Sigmoid colon (tissue), 4 donors: ENCODE data around the gene SBNO2.

Source experiments
- EP300 ChIP-seq, 4 donors: sonication (generic); formaldehyde crosslinking; IDR thresholded peaks; one replicate each; pipeline ENCODE4 v1.6.1; 2017; ENCODE audit warnings: antibody characterized with exemption in 4 of 4
- POLR2A ChIP-seq, 2 donors: fragments of 450-650 bp; IDR thresholded peaks; one replicate each; pipeline ENCODE4 v1.6.1; 2016; ENCODE audit warnings: antibody characterized with exemption in 2 of 2, mild to moderate bottlenecking in 2 of 2, moderate library complexity in 2 of 2
- POLR2AphosphoS5 ChIP-seq, 4 donors: sonication (generic); formaldehyde crosslinking; IDR thresholded peaks; one replicate each; pipeline ENCODE4 v1.6.1; 2017; ENCODE audit warnings: antibody characterized with exemption in 4 of 4
- TF ChIP-seq, protein P1 (sequence below), 4 experiments: fragments of 450-650 bp in 3 of 4; fragments of 200-600 bp in 1 of 4; IDR thresholded peaks; one replicate each; pipeline ENCODE4 v1.5.1; 2016 to 2019; ENCODE audit warnings: antibody characterized with exemption in 4 of 4, mild to moderate bottlenecking in 3 of 4, moderate library complexity in 2 of 4

- TF ChIP-seq, protein P1, sequence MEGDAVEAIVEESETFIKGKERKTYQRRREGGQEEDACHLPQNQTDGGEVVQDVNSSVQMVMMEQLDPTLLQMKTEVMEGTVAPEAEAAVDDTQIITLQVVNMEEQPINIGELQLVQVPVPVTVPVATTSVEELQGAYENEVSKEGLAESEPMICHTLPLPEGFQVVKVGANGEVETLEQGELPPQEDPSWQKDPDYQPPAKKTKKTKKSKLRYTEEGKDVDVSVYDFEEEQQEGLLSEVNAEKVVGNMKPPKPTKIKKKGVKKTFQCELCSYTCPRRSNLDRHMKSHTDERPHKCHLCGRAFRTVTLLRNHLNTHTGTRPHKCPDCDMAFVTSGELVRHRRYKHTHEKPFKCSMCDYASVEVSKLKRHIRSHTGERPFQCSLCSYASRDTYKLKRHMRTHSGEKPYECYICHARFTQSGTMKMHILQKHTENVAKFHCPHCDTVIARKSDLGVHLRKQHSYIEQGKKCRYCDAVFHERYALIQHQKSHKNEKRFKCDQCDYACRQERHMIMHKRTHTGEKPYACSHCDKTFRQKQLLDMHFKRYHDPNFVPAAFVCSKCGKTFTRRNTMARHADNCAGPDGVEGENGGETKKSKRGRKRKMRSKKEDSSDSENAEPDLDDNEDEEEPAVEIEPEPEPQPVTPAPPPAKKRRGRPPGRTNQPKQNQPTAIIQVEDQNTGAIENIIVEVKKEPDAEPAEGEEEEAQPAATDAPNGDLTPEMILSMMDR (IDR thresholded peaks at IDR 0.05), result no peak
- TF ChIP-seq EP300 (IDR thresholded peaks at IDR 0.05) (no peak), POLR2AphosphoS5 (IDR thresholded peaks at IDR 0.05) (no peak), POLR2A (IDR thresholded peaks at IDR 0.05) (no peak)
These were observed 112.1 kb downstream of the SBNO2 start for GRCh38 chr19:1061987-1062386.
